HepG2 (cell line): ENCODE data around the gene RUBCNL. TPM values are rescaled to one million over a fixed set of nuclear protein-coding genes. Genes with fewer than 3 reads are reported as not detected.

ENCODE experiments used
- ATAC-seq: fragments of 200-7000 bp; cut with Tn5 transposase; 3 replicates; pipeline ENCODE4 v1.9.1; 2020; ENCODE audit warnings: mild to moderate bottlenecking, moderate library complexity
- BruUV-seq: library from RNA; stranded (reverse); fragments of 400-500 nt; replicated peaks from 2 replicates; lab custom pipeline; 2021; lab: Mats Ljungman, UMichigan
- CTCF ChIA-PET: fragments of 300-600 bp; formaldehyde crosslinking; extraction: SDS; loops from one replicate; lab custom pipeline; 2021; ENCODE audit warnings: low total read pairs, inconsistent platforms, low intra/inter-chr PET ratio; lab: Yijun Ruan, JAX
- POLR2A ChIA-PET: fragments of 350-600 bp; sonication (Branson Sonifier 250); formaldehyde crosslinking; loops from one replicate; lab custom pipeline; 2020; ENCODE audit warnings: antibody characterized with exemption, inconsistent platforms; lab: Yijun Ruan, JAX
- DNase-seq: peaks from one replicate; pipeline ENCODE4 v3.0.0-alpha.2; 2015; ENCODE audit warnings: low spot score
- FAIRE-seq: peaks from 3 replicates; lab custom pipeline; 2011; peaks lifted over from hg19 to GRCh38; lab: Jason Lieb, UNC
- H2AFZ ChIP-seq: one replicate; pipeline ENCODE4 v1.6.1; 2011; ENCODE audit warnings: low read length, inconsistent platforms
- H3K27ac ChIP-seq: fragments of 300-600 bp; 3 replicates; pipeline ENCODE4 v1.8.0; 2011; ENCODE audit warnings: mixed run types, mild to moderate bottlenecking, mixed read lengths, low read length, inconsistent platforms; ENCODE audit not compliant: insufficient read depth; ENCODE audit errors: extremely low read length
- H3K27me3 ChIP-seq, 2 experiments: fragments of 200-600 bp in 1 of 2; 2 replicates in 1 of 2; 3 replicates in 1 of 2; pipeline versions ENCODE4 v1.6.0 to v1.8.0; 2011; ENCODE audit warnings: low read length in 2 of 2, mild to moderate bottlenecking in 2 of 2, moderate library complexity in 2 of 2, inconsistent platforms in 1 of 2; ENCODE audit not compliant: insufficient read depth in 2 of 2, control insufficient read depth in 1 of 2
- H3K36me3 ChIP-seq, 2 experiments: fragments of 200-600 bp in 1 of 2; replicated peaks in 1 of 2; 2 replicates in 1 of 2; 3 replicates in 1 of 2; pipeline versions ENCODE4 v1.5.1 to v1.8.0; 2011; ENCODE audit warnings: low read length in 2 of 2, inconsistent platforms in 1 of 2; ENCODE audit not compliant: insufficient read depth in 2 of 2, control insufficient read depth in 1 of 2
- H3K4me1 ChIP-seq: 2 replicates; pipeline ENCODE4 v1.5.1; 2012; ENCODE audit warnings: low read length, inconsistent platforms; ENCODE audit not compliant: insufficient read depth
- H3K4me2 ChIP-seq: 2 replicates; pipeline ENCODE4 v1.6.0; 2011; ENCODE audit warnings: low read depth, low read length, inconsistent platforms
- H3K4me3 ChIP-seq, 3 experiments: fragments of 200-600 bp in 1 of 3; sonication (generic), shearing (Covaris generic) in 1 of 3; replicated peaks in 1 of 3; 2 replicates each; pipeline ENCODE4 v1.5.1; 2011 to 2016; ENCODE audit warnings: low read length in 3 of 3, inconsistent platforms in 2 of 3, low read depth in 2 of 3, mild to moderate bottlenecking in 2 of 3, control low read depth in 1 of 3, mixed read lengths in 1 of 3; ENCODE audit not compliant: insufficient read depth in 1 of 3
- H3K79me2 ChIP-seq: one replicate; pipeline ENCODE4 v1.6.1; 2011; ENCODE audit warnings: low read length, inconsistent platforms; ENCODE audit not compliant: insufficient read depth
- H3K9ac ChIP-seq: 2 replicates; pipeline ENCODE4 v1.6.0; 2011; ENCODE audit warnings: mild to moderate bottlenecking, low read depth, low read length, inconsistent platforms; ENCODE audit not compliant: insufficient read depth
- H3K9me3 ChIP-seq: 2 replicates; pipeline ENCODE4 v1.5.1; 2012; ENCODE audit warnings: mild to moderate bottlenecking, low read length
- H4K20me1 ChIP-seq: 2 replicates; pipeline ENCODE4 v1.6.0; 2011; ENCODE audit warnings: inconsistent platforms, mild to moderate bottlenecking, low read length, moderate library complexity; ENCODE audit not compliant: insufficient read depth
- ATF6 ChIP-seq: sonication (generic); formaldehyde crosslinking; conservative IDR thresholded peaks from 2 replicates; pipeline ENCODE4 v1.4.0; 2020; ENCODE audit warnings: missing genetic modification reagents
- DPF2 ChIP-seq: sonication (generic); formaldehyde crosslinking; IDR thresholded peaks from 2 replicates; pipeline ENCODE4 v1.4.0; 2020; ENCODE audit warnings: mild to moderate bottlenecking, low read depth, missing genetic modification reagents, borderline replicate concordance
- GPN1 ChIP-seq: sonication (generic); formaldehyde crosslinking; IDR thresholded peaks from 2 replicates; pipeline ENCODE4 v1.5.1; 2020; ENCODE audit warnings: missing genetic modification reagents, borderline replicate concordance
- GTF2F1 ChIP-seq: fragments of 150-350 bp; IDR thresholded peaks from 2 replicates; pipeline ENCODE4 v1.6.1; 2014; ENCODE audit warnings: low read length
- HNF4G ChIP-seq, 2 experiments: sonication (generic) in 1 of 2; formaldehyde crosslinking in 1 of 2; IDR thresholded peaks; 2 replicates each; pipeline versions ENCODE4 v1.4.0 to v1.6.1; 2011 to 2020; ENCODE audit warnings: borderline replicate concordance in 2 of 2, low read depth in 2 of 2, mild to moderate bottlenecking in 2 of 2, low read length in 1 of 2, missing genetic modification reagents in 1 of 2, moderate library complexity in 1 of 2
- LBX2 ChIP-seq: sonication (generic); formaldehyde crosslinking; IDR thresholded peaks from 2 replicates; pipeline ENCODE4 v1.5.0; 2020; ENCODE audit warnings: missing genetic modification reagents, mild to moderate bottlenecking, borderline replicate concordance
- ZNF136 ChIP-seq: sonication (generic); formaldehyde crosslinking; IDR thresholded peaks from 2 replicates; pipeline ENCODE4 v1.8.1; 2022; ENCODE audit warnings: low read depth, mild to moderate bottlenecking, moderate library complexity, missing genetic modification reagents
- ZNF180 ChIP-seq: sonication (generic); formaldehyde crosslinking; IDR thresholded peaks from 2 replicates; pipeline ENCODE4 v1.4.0; 2020; ENCODE audit warnings: low read depth, missing genetic modification reagents, borderline replicate concordance
- ZNF383 ChIP-seq: sonication (generic); formaldehyde crosslinking; IDR thresholded peaks from 2 replicates; pipeline ENCODE4 v1.4.0; 2020; ENCODE audit warnings: missing genetic modification reagents, mild to moderate bottlenecking, borderline replicate concordance
- ZNF614 ChIP-seq: IDR thresholded peaks from 2 replicates; pipeline ENCODE4 v1.6.1; 2018; ENCODE audit warnings: missing biosample characterization, missing genetic modification reagents, inconsistent platforms, borderline replicate concordance
- ZNF704 ChIP-seq: sonication (generic); formaldehyde crosslinking; IDR thresholded peaks from 2 replicates; pipeline ENCODE4 v1.8.1; 2023; ENCODE audit warnings: mild to moderate bottlenecking, inconsistent platforms, moderate library complexity, missing genetic modification reagents, borderline replicate concordance
- ZSCAN22 ChIP-seq: sonication (generic); formaldehyde crosslinking; IDR thresholded peaks from 2 replicates; pipeline ENCODE4 v1.4.0; 2020; ENCODE audit warnings: mild to moderate bottlenecking, missing genetic modification reagents
- WGBS: methylation state at CpG from one replicate; pipeline ENCODE4 v1.1.6; 2017; ENCODE audit warnings: low lambda C conversion rate; 5-methylcytosine and 5-hydroxymethylcytosine counted together
- in situ Hi-C: cut with HindIII; loops from 2 replicates; pipeline ENCODE4 v1.10.0; 2017; ENCODE audit warnings: low pct_unique_long_range_greater_than_20kb; ENCODE audit not compliant: extremely low pct_ligation_motif_present
- intact Hi-C: fragments of 100-400 bp; cut with micrococcal nuclease; formaldehyde crosslinking; loops from one replicate; pipeline ENCODE4 v1.10.0; 2022; ENCODE audit not compliant: unreplicated experiment
- polyA plus RNA-seq, 8 experiments: library from polyadenylated mRNA; depleted of rRNA in 3 of 8; stranded (reverse) in 7 of 8; unstranded in 1 of 8; fragments of >200 nt; fragmentation: Illumina TruSeq in 4 of 8; extraction: Trizol in 4 of 8; gene quantifications; 2 replicates each; pipeline versions ENCODE4 v1.2.1 to v1.2.3, GENCODE V29; 2011 to 2016; ENCODE audit warnings: low read depth in 4 of 8, missing spikeins in 1 of 8, mixed read lengths in 1 of 8; ENCODE audit not compliant: insufficient read depth in 1 of 8
- total RNA-seq, 5 experiments: library from RNA; depleted of rRNA; stranded (reverse); fragments of >200 nt; fragmentation: Illumina TruSeq; extraction: Trizol; gene quantifications; 2 replicates each; pipeline ENCODE4 v1.2.3, GENCODE V29; 2016; ENCODE audit warnings: low read depth in 1 of 5

RUBCNL gene
- total and polyA plus RNA-seq, 2 of the 13 experiments (the other 11 are each of a cell fraction or from before 2014, with no cell fraction given) = not detected

GRCh38 chr13:46372071-46372470, 15.0 kb downstream of the RUBCNL start:
- TF ChIP-seq HNF4G (IDR thresholded peaks at IDR 0.05; ENCODE audit: borderline replicate concordance, low read depth, low read length) (no peak), HNF4G (CRISPR knock-in tag; IDR thresholded peaks at IDR 0.05; ENCODE audit: borderline replicate concordance, low read depth) (no peak), ZNF383 (no peak), ZNF180 (CRISPR knock-in tag) (no peak), LBX2 (CRISPR knock-in tag) (no peak), DPF2 (CRISPR knock-in tag) (no peak), GTF2F1 (no peak), ZSCAN22 (no peak), ZNF704 (no peak), ATF6 (CRISPR knock-in tag) (no peak), GPN1 (CRISPR knock-in tag) (no peak), ZNF614 (CRISPR knock-in tag) (no peak), ZNF136 (CRISPR knock-in tag) (no peak)
- TF ChIP-seq, all 625 proteins: peak for 0
- Histone ChIP-seq H3K36me3 (no peaks in the 10 kb centered on the region), H3K27me3 (peaks cover 3 to 25% of the 10 kb centered on the region in 2 experiments; a peak in 4 of 5 replicates), H3K4me3 (no peak overlapping the region), H2AFZ (no peak overlapping the region), H3K9me3 (no peaks in the 10 kb centered on the region), H3K4me1 (no peaks in the 10 kb centered on the region), H4K20me1 (no peaks in the 10 kb centered on the region), H3K9ac (no peak overlapping the region), H3K79me2 (no peaks in the 10 kb centered on the region), H3K4me2 (no peak overlapping the region), H3K27ac (no peak overlapping the region)
- DNase-seq = no peak
- ChIA-PET CTCF (no interaction called here), POLR2A (no interaction called here)
- intact Hi-C loops = no loop called here
- ATAC-seq = no peak
- WGBS = 7% methylated on average over 8 of the region's 9 CpGs
- BruUV-seq = no TSS peak
- in situ Hi-C loops = no loop called here
- FAIRE-seq = no peak
